ENCODE data around the gene CLIP2.

GRCh38 chr7:74410772-74411171 lies 121.6 kb downstream of the CLIP2 start:
- TF ChIP-seq POLR2A (IDR thresholded peaks at IDR 0.05): no peak
- TF ChIP-seq, protein P1, sequence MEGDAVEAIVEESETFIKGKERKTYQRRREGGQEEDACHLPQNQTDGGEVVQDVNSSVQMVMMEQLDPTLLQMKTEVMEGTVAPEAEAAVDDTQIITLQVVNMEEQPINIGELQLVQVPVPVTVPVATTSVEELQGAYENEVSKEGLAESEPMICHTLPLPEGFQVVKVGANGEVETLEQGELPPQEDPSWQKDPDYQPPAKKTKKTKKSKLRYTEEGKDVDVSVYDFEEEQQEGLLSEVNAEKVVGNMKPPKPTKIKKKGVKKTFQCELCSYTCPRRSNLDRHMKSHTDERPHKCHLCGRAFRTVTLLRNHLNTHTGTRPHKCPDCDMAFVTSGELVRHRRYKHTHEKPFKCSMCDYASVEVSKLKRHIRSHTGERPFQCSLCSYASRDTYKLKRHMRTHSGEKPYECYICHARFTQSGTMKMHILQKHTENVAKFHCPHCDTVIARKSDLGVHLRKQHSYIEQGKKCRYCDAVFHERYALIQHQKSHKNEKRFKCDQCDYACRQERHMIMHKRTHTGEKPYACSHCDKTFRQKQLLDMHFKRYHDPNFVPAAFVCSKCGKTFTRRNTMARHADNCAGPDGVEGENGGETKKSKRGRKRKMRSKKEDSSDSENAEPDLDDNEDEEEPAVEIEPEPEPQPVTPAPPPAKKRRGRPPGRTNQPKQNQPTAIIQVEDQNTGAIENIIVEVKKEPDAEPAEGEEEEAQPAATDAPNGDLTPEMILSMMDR (IDR thresholded peaks at IDR 0.05): no peak

Measured in Peyer's patch (tissue), 4 donors.